HL-60 (cell line): ENCODE results near the gene LTB4R.

Experiments
- DNase-seq, 2 experiments: peaks; one replicate each; pipeline ENCODE4 v3.0.0-alpha.2; 2010 to 2020; ENCODE audit warnings: low read depth in 1 of 2, low spot score in 1 of 2
- H3K27ac ChIP-seq: fragments of 250-450 bp; sonication (Bioruptor Pico); replicated peaks from 2 replicates; pipeline ENCODE4 v1.5.1; 2020; ENCODE audit warnings: mild to moderate bottlenecking, moderate library complexity
- H3K27me3 ChIP-seq: fragments of 250-450 bp; sonication (Bioruptor Pico); 2 replicates; pipeline ENCODE4 v1.5.1; 2021; ENCODE audit warnings: mild to moderate bottlenecking, moderate library complexity; ENCODE audit not compliant: insufficient read depth, poor library complexity, severe bottlenecking
- H3K4me3 ChIP-seq: replicated peaks from 2 replicates; pipeline ENCODE4 v1.5.1; 2011; ENCODE audit warnings: mild to moderate bottlenecking, control low read depth, low read length; ENCODE audit not compliant: insufficient read depth
- CTCF ChIP-seq: IDR thresholded peaks from one replicate; pipeline ENCODE4 v1.5.1; 2011; ENCODE audit warnings: low read length, control low read depth, inconsistent platforms; ENCODE audit not compliant: insufficient read depth
- GABPA ChIP-seq: IDR thresholded peaks from 2 replicates; pipeline ENCODE4 v1.6.1; 2012; ENCODE audit warnings: low read depth
- POLR2AphosphoS5 ChIP-seq: IDR thresholded peaks from 2 replicates; pipeline ENCODE4 v1.6.1; 2012; ENCODE audit warnings: low read depth
- SPI1 ChIP-seq: IDR thresholded peaks from 2 replicates; pipeline ENCODE4 v1.6.1; 2012; ENCODE audit warnings: low read depth, mild to moderate bottlenecking, borderline replicate concordance
- TF ChIP-seq, protein P1 (sequence below): IDR thresholded peaks from 2 replicates; pipeline ENCODE4 v1.6.1; 2012; ENCODE audit warnings: low read depth; ENCODE audit not compliant: insufficient replicate concordance

Gene LTB4R

DNA sequence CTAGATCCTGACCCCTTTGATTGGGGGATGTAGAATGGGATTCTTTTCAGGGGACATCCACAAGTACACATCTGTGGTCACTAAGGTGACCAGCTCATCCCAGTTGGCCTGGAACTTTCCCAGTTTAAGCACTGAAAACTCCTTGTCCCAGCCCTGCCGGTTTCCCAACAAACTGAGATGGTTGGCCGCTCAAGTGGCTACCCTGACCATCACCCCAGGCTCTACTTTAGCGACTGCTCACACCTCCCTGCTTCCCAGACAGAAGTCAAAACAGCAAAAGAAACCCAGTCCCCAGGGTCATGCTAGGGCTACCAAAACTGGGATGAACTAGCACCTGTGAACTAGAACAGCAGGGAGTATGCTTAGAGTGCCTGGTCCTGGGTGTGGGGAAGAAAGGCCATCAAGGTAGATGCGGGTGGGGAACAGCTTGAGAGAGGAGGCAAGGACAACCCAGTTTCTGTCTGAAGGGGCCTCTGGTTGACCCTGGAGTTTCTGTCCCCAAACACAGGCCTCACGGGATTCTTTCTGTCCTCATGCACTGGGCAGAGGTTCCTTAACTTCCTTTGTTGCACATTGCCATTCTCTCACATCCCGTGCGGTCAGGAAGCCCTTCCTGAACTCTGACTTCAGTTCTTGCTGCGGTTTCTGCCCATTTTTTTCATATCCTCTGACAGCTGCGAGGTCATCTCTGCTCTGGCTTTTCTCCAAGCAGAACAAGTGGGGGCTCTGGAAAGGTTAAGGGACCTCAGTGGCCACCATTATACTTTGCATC is 1.6 kb downstream of the LTB4R start:
- Histone ChIP-seq H3K27ac (peak overlapping the region; percentile 93), H3K4me3 (peak overlapping the region; percentile 47), H3K27me3 (no peaks in the 10 kb centered on the region)
- peak; percentile 67; the same call in 1 of the 2 replicates for TF ChIP-seq POLR2AphosphoS5
- TF ChIP-seq, protein P1, sequence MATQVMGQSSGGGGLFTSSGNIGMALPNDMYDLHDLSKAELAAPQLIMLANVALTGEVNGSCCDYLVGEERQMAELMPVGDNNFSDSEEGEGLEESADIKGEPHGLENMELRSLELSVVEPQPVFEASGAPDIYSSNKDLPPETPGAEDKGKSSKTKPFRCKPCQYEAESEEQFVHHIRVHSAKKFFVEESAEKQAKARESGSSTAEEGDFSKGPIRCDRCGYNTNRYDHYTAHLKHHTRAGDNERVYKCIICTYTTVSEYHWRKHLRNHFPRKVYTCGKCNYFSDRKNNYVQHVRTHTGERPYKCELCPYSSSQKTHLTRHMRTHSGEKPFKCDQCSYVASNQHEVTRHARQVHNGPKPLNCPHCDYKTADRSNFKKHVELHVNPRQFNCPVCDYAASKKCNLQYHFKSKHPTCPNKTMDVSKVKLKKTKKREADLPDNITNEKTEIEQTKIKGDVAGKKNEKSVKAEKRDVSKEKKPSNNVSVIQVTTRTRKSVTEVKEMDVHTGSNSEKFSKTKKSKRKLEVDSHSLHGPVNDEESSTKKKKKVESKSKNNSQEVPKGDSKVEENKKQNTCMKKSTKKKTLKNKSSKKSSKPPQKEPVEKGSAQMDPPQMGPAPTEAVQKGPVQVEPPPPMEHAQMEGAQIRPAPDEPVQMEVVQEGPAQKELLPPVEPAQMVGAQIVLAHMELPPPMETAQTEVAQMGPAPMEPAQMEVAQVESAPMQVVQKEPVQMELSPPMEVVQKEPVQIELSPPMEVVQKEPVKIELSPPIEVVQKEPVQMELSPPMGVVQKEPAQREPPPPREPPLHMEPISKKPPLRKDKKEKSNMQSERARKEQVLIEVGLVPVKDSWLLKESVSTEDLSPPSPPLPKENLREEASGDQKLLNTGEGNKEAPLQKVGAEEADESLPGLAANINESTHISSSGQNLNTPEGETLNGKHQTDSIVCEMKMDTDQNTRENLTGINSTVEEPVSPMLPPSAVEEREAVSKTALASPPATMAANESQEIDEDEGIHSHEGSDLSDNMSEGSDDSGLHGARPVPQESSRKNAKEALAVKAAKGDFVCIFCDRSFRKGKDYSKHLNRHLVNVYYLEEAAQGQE, result no peak
- DNase-seq, result peak; percentile 90

DNA sequence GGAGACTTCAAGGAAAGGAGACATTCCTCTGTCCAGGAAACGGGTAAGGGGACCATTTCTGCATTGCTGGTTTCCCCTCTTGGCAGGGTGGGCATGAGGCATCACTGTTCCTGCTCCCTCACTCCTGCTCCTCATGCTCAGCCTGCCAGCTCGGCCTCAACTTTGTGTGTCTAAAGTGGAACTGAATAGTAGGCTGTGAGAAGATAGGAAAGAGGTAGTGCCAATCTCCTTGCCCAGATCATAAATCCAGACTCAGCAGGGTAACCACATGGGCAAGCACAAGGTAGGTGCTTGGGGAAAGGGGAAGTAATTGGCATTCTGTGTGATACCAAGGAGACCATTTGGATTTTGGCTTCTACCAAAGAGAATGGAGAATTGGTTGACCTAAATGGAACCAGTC is 2.6 kb downstream of the LTB4R start:
- Histone ChIP-seq H3K27me3 (no peaks in the 10 kb centered on the region), H3K27ac (peak overlapping the region; percentile 93), H3K4me3 (no peak overlapping the region)
- peak in 1 of 2 experiments; percentile 68 for DNase-seq
- TF ChIP-seq POLR2AphosphoS5, result peak; percentile 42; the same call in 1 of the 2 replicates
- TF ChIP-seq CTCF, result no peak
- peak; percentile 78; the same call in 1 of the 2 replicates for TF ChIP-seq SPI1

DNA sequence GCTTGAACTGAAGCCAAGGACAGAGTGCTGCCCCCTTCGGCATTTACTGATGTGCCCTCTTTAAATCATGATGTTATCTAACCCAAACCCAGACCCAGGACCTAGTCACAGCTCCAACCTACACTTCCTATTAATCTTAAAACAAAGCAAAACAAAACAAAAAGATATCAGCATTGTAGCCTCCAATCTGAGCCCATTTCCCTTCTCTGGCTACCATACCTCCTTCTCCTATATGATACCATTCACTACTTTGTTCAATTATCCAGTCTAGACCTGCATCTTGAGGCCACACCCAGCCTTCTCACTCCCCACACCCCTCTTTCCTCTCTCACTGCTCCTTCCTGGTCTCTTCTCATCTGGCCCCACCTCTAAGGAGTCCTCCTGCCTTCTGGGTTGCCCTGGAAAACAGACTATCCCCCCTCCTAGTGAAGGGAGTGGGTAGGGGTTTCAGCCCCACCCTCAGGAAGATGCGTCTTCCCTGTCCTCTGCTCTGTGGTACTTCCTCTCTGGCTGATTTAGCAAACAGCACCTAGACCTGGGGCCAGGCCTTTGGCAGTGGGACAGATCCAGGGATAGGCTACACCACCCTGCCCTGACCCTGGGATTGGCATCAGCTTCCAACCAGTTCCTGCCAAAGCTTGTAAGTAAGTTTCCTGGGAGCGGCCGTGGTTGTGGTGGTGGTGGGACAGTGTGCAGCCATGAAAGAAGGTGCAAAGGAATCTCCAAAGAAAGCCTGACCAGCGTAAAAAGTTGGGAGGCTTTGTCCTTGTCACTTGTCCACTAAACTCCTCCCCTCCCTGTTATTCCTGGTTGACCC is 3.3 kb downstream of the LTB4R start:
- peak overlapping the region; percentile 93 for H3K27ac ChIP-seq
- H3K4me3 ChIP-seq, result no peak overlapping the region; the same call in 1 of the 2 replicates
- peak in 1 of 2 experiments; percentile 27 for DNase-seq
- TF ChIP-seq CTCF (no peak), SPI1 (peak; percentile 43; the same call in 1 of the 2 replicates)
- no peaks in the 10 kb centered on the region for H3K27me3 ChIP-seq

DNA sequence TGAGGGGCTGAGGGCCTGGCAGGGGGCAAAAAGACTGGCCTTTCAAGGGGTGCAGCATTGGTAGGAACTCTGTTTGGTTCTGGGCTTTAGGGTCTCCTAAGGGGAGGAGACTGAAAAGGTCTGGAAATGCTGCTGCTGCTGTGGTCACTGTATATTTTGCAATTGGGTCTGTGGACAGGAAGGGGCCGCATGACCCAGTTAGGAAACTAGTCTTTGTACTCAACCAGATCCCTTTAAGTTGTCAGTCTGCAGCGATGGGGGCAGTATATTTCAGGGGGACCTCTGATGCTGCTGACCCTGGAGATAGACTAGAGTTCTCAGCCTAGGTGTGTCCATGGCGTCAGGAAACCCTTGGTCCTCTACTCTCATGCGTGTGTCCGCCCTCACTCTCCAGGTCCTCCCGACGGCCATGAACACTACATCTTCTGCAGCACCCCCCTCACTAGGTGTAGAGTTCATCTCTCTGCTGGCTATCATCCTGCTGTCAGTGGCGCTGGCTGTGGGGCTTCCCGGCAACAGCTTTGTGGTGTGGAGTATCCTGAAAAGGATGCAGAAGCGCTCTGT is 4.0 kb downstream of the LTB4R start:
- no peaks in the 10 kb centered on the region for H3K27me3 ChIP-seq
- H3K27ac ChIP-seq, result peak overlapping the region; percentile 93
- no peak for TF ChIP-seq SPI1
- no peak for TF ChIP-seq CTCF
- no peak for TF ChIP-seq GABPA
- TF ChIP-seq, protein P1, result no peak
- TF ChIP-seq POLR2AphosphoS5, result no peak
- no peak for DNase-seq
- H3K4me3 ChIP-seq, result no peak overlapping the region; the same call in 1 of the 2 replicates
